GM21390 (cell line): ENCODE data around the gene ALKBH5.

ENCODE experiments used
- ATAC-seq: cut with Tn5 transposase; IDR thresholded peaks from one replicate; pipeline ENCODE4 v1.9.1; 2021; ENCODE audit not compliant: unreplicated experiment

ALKBH5 gene

GRCh38 chr17:18240449-18240848 is 56.8 kb downstream of the ALKBH5 start:
- no peak for ATAC-seq

GRCh38 chr17:18241229-18241871 is 57.7 kb downstream of the ALKBH5 start:
- no peak for ATAC-seq

GRCh38 chr17:18245038-18245776 is 61.6 kb downstream of the ALKBH5 start:
- no peak for ATAC-seq

GRCh38 chr17:18246109-18246725 is 62.6 kb downstream of the ALKBH5 start:
- no peak for ATAC-seq

- ATAC-seq: no peak
Measured at GRCh38 chr17:18246880-18247612, 63.4 kb downstream of the ALKBH5 start.

- no peak for ATAC-seq
Measured at GRCh38 chr17:18247613-18248001, 64.0 kb downstream of the ALKBH5 start.

- ATAC-seq: no peak
Measured at GRCh38 chr17:18248300-18248731, 64.7 kb downstream of the ALKBH5 start.

- ATAC-seq: no peak
Measured at GRCh38 chr17:18248811-18249210, 65.2 kb downstream of the ALKBH5 start.

GRCh38 chr17:18250259-18250658 is 66.6 kb downstream of the ALKBH5 start:
- ATAC-seq: no peak

- no peak for ATAC-seq
Measured at GRCh38 chr17:18250708-18251107, 67.1 kb downstream of the ALKBH5 start.

GRCh38 chr17:18251204-18251603 is 67.6 kb downstream of the ALKBH5 start:
- ATAC-seq: no peak

- no peak for ATAC-seq
Measured at GRCh38 chr17:18252160-18252559, 68.5 kb downstream of the ALKBH5 start.

- no peak for ATAC-seq
Measured at GRCh38 chr17:18253187-18253884, 69.7 kb downstream of the ALKBH5 start.

GRCh38 chr17:18253947-18254821 is 70.6 kb downstream of the ALKBH5 start:
- no peak for ATAC-seq

GRCh38 chr17:18254888-18255649 is 71.4 kb downstream of the ALKBH5 start:
- no peak for ATAC-seq

GRCh38 chr17:18256351-18256750 is 72.7 kb downstream of the ALKBH5 start:
- ATAC-seq: no peak

GRCh38 chr17:18256776-18257175 is 73.1 kb downstream of the ALKBH5 start:
- no peak for ATAC-seq

GRCh38 chr17:18257268-18257981 is 73.8 kb downstream of the ALKBH5 start:
- peak; percentile 8 for ATAC-seq

GRCh38 chr17:18257982-18258355 is 74.3 kb downstream of the ALKBH5 start:
- ATAC-seq: peak; percentile 32
